ENCODE results near the gene GADD45A. TPM values are rescaled to one million over a fixed set of nuclear protein-coding genes. Genes with fewer than 3 reads are reported as not detected.

The GADD45A gene
- total RNA-seq, 1 donor from 2014 or later, result 34.5 TPM

DNA sequence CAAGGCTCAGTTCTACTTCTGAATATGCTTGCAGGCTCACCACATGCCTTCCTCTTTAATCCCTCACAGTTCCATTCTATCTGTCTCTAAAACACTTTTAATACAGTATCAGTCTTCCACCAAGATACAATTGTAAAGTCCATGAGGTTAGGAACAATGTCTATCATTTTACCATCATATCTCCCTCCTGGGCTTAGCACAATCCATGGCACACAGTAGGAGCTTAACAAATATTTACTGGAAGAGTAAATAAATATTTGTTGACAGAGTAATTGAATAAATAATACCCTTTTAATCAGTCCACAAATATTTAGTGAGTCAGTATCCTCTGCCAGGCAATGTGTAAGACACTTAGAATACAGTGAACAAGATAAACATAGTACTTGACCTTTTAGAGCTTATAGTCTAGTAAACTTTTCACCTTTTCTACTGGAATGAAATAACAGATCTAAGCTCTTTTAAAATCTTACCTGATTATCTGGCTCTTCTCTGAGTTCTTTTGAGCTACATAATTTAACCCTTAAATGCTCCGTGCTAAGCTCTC, 12.7 kb upstream of the GADD45A start:
- no peak for ATAC-seq

DNA sequence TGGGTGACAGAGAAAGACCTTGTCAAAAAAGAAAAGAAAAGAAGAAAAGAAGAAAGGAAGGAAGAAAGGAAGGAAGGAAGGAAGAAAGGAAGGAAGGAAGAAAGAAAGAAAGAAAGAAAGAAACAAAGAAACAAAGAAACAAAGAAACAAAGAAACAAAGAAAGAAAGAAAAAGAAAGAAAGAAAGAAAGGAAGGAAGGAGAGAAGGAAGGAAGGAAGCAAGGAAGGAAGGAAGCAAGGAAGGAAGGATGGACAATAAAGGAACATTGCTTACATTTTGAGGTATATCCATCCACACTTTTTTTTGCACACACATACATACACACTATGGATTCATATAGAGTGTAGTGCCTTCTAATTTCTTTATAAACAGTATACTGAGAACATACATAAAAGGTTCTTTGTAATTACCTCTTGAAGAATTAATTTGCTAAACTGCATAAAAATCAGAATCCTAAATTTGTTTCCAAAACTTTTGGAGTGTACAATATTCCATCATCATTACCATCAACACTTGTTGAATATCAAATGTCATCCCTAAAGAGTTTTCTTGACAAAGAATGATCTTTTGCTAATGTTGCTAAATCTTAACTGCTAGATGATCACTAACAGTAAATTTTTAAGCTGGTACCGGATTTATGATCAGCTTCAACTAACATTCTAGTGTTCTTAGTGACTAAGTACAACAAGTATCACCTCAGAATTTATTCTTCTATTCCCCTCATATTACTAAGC, 11.4 kb upstream of the GADD45A start:
- no peak for ATAC-seq

DNA sequence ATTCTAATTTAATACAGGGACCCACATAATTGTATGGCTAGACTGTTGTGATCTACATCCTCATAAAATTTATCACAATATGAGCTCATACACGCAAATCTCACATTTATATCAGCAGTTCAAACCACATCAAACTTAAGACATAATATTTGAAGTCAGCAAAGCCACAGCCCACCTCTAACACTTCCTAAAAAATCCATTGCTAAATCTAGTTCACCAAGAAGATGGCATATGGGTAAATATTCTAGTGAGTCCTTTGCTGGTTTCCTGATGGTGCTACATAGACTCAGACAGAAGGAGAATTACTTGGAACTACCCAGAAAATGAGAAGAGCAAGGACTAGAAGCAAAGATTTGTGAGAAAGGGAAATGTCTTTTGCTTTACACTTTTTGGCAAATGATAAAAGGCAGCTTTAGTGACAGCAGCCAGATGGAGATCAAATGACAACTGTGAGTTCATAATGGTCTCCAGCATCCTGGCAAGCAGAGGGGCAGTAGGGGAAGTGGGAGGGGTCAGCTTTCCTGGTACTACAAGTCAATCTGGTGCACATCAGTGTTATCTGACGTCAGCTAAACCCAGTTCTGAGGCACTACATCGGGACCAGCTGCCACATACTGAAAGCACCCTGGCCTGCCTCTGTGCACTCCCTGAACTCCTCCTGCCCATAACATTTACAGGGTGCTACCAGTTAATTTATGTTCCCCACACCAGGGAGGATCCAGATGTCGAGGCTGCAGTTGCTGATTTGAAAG, 10.6 kb upstream of the GADD45A start:
- peak; percentile 56 for ATAC-seq

DNA sequence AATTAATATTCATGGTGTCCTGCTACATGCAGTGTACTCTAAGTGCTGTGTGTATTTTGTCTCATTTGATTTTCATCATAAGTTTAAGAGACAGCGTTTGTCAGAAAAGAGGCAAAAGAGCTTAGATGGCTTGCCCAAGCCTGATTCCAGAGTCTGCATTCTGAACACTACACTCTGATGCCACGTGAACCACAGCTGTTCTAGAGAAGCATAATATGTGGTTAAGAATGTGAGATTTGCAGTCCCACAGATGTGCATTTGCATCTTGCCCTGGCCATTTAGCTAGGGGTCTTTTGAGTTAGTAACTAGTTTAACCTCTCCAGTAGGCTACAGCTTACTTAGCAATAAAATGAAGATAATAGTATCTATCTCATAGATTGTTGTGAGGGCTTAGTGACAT, 9.2 kb upstream of the GADD45A start:
- no peak for ATAC-seq

DNA sequence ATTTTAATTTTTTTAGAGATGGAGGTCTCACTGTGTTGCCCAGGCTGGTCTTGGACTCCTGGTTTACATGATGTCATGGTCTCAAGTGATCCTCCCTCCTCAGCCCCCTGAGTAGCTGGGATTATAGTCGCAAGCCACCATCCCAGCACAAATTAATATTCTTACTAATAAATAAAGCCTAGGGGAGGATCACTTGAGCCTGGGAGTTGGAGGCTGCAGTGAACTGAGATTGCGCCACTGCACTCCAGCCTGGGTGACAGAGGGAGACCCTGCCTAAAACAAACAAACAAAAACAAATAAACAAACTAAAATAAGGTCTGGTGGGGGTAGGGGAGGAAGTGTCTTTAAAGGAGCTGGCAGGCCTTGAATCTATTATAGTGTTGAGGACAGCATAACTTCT, 8.7 kb upstream of the GADD45A start:
- no peak for ATAC-seq

DNA sequence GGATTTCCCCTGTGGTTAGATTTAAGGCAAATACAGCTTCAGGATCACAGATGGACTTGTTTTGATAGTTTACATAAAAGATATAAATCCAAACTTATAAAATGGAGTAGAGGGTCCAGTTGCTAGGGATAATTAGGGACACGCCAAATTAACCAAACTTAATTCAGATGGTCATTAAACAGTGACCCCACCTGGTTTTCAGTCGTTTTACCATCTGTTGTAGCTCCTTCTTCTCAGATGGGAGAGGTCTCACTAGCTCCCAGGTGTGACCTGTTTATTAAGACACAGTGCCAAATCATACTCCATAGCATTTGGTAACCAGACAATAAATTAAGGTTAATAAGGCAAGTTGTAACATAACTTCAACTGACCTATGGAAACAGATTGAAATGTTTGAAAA, 8.1 kb upstream of the GADD45A start:
- no peak for ATAC-seq

DNA sequence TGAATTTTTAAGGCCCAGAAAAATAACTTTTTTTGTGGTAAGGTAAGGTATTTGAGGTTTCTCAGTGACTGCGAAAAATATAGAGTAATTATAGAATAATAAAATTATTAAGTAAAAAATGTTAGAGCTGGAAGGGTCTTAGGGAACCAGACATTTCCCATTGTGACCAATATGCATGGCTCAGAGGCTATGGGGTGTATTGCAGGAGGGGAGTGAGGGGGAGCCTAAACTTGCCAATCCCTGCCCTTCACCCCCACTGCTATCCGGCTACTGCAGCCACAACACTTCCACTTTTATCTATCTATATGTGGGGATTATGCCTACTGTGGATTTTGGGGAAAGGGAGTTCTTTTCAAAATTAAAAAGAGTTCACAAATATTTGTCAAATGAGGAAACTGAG, 7.6 kb upstream of the GADD45A start:
- ATAC-seq, result no peak

DNA sequence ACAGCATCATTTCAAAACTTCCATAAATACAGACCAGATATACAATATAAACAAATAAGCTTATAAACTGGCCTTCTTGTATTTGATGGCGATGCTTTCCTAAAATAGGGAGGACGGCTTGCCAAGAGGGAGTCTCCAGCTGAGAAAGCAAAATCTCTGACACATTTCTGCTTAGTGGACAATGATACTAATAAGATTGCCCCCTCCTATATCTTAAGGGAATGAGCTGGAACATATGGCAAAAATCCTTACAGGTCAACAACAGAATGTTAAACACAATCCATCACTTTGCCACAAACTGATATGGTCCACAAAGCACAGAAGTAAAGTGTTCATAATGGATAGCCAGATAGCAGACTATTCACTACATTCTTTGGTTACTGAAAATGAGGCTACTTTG, 7.1 kb upstream of the GADD45A start:
- ATAC-seq, result no peak

DNA sequence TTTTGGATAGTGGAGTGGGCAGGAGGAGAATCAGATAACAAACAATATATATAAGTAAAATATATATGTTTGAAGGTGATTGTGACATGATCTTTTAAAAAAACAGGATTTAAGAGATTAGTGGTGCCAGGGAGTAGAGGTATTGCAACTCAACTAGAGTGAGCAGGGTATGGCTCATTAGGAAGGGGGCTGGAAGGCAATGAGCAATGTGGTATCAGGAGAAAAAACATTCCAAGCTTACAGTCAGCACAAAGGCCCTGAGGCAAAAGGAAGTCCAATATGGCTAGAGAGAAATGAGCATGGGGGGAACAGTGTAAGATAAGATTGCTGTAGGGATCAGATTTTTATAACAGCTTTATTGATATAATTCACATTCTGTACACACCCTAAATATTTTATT, 5.3 kb upstream of the GADD45A start:
- ATAC-seq, result no peak

DNA sequence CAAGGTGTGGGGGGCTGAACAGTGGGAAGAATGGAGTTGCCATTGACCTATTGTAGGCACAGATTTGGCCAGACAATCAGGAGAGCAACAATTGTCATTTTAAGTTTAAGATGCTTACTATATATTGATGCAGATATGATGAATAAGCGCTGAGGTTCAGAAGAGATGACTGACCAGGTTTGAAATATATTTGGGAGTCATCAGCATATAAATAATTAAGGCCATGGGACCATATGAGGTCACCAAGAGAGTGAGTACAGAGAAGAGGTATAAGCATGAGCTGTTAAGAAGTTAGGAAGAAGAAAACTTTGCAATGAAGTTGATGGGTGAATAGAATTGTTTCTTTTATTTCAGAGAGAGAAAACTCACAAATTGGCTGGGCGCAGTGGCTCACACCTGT, 4.5 kb upstream of the GADD45A start:
- ATAC-seq, result no peak

DNA sequence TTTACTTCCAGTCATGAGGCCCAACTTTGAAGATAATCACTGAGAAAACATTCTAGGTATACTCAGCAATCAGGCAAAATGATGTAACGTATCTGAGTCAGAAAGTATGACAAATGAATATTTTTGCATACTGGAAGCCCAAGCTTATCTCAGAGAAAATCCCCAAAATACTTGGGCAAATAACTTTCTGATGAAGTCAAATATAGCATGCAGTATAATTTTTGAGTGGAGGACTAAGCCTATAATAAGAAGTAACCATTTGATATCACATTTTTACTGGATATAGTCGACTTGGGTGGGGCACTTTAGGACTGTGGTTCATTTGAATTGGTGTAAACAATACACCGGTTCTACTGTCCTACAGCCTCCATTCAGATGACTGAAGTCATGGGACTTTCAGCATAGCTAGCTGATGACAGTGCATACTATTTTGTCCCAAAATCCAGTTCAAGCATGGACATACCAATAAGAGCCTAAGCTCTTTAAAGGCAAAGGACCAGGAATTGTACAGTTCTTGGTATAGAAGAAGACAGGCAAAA, 2.3 kb upstream of the GADD45A start:
- no peak for ATAC-seq

DNA sequence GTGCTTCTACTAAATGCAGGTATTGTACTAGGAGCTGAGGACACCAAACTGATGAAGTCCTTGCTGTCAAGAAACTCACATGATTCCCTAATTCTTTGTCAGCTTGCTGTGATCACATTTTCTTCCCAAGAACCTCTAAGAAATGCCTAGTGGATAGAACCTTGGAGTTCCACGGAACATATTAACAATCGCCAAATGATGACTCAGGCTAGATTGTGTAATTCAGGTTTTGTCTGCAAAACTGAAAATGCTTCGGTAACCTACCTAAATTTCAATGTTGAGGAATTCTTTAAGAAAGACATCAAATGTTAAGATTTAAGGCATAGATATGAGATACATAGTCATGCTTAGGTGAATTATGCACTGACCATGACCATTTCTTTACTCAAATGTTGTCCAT, 1.7 kb upstream of the GADD45A start:
- ATAC-seq, result no peak

DNA sequence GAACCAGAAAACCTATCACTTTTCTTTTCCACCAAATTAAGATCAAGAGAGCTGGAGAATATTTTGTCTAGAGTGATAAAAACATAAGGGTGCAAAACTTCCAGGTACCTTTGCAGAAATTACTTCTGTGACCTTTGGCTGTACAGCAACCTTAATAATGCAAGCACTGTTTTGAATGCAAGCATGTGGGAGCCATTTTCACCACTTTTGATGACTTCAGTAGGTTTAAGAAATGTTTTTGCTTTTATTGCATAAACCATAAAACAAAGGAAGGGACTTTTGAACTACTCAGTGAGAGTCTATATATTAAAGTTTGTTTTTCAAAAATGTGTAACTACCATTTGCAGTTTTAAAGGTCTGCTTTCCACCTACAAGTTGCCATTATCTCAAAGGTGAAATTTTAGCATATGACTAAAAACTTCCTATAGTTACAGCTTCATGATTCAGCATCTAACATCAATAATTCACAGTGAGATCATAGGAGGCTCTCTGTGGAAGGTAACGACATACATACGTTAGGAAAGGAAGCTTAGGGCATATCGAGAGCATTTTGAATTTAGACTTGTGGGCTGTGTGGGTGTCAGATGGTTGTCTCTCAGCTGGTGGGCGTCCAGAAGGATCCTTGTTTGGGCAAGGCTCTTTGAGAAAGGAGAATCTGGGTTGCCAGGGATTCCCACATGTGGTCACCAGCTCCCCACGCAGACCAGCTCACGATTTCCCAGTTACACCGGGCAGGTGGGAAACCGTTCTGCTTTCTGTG, 1.1 kb upstream of the GADD45A start:
- ATAC-seq, result no peak

DNA sequence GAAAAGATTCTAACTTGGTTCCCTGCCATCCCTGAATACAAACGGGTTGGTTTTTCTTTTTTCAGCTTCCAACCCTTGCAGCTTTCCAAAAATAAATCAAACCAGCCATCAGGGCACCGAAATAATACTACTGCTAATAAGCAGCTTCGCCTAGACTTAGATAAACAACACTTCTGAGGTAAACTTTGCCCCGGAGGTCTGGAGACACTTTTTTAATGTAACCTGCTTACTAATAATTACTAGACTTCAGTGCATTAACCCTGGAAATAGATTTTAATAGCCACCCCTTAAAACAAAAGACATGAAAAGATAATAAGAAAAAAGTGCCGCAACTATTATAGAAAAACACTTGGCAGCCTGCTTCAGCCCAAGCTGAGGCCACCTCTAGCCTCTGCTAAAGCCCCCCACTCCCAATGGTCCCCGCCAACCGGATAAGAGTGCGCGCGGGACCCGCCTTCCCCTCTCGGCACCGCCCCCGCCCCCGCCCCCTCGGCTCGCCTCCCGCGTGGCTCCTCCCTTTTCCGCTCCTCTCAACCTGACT, 405 bp upstream of the GADD45A start:
- no peak for ATAC-seq

DNA sequence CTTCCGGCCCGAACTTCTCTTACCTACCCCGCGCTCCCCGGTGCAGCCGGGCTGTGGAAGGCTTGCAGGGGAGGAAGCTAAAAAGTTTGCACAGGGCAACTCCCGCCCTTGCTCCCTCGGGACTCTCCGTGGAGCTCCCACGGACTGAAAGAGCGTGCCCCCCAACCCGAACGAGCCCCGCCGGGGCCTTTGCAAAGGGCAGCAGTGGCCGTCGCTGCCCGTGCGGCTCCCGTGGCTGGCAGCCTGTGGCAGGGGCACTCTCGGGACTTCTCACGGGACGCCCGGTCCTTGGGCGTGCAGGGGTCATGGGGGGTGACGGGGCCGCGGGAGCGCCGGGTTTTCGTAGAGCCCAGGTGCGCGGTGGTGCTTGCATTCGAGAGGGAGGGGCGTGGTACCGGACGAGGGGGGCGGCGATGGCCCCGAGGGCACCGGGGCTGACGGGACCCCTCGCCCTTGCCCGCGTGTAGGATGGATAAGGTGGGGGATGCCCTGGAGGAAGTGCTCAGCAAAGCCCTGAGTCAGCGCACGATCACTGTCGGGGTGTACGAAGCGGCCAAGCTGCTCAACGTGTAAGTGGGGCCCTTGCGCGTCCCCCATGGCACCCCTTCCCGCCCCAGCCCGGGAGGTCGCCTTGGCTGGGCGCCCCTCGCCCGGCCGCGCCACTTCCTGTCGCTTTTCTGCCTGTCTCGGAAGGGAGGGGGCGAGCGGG, 711 bp downstream of the GADD45A start:
- peak; percentile 50 for ATAC-seq

DNA sequence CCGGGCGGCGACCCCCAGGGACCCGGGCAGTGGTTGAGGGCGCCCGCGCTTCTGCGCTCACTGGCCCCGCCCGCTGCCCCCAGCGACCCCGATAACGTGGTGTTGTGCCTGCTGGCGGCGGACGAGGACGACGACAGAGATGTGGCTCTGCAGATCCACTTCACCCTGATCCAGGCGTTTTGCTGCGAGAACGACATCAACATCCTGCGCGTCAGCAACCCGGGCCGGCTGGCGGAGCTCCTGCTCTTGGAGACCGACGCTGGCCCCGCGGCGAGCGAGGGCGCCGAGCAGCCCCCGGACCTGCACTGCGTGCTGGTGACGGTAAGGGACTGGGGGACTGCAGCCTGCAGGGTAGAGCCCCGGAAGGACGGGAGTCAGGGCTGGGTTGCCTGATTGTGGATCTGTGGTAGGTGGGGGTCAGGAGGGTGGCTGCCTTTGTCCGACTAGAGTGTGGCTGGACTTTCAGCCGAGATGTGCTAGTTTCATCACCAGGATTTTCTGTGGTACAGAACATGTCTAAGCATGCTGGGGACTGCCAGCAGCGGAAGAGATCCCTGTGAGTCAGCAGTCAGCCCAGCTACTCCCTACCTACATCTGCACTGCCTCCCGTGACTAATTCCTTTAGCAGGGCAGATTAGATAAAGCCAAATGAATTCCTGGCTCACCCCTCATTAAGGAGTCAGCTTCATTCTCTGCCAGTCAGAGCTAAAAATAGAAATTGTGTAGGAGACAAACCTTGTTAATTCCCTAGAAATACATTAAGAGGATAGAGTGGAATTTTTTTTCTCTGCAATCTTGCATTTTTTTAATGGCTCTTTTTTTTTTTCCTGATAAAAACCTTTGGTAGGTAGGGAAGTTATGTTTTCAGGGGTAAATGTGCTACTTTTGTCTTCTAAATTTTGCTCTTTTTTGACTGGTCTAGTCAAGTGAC, 1.5 kb downstream of the GADD45A start:
- ATAC-seq, result peak; percentile 80

DNA sequence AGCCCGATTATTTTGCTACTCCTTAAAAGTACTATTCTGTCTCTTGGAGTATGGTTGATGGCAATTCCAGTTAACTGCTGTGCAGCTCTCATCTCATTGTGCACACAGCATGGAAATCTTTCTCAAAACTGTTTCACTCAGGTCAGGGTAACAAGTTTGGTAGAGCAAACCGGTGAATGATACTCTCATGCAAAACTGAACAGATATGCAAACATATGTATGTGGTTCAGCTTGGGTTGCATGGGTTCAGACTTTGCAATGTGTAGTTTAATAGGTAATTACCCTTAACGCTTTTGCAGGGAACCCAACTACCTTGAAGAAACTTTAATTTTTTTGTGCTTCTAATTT, 2.2 kb downstream of the GADD45A start:
- ATAC-seq, result no peak

DNA sequence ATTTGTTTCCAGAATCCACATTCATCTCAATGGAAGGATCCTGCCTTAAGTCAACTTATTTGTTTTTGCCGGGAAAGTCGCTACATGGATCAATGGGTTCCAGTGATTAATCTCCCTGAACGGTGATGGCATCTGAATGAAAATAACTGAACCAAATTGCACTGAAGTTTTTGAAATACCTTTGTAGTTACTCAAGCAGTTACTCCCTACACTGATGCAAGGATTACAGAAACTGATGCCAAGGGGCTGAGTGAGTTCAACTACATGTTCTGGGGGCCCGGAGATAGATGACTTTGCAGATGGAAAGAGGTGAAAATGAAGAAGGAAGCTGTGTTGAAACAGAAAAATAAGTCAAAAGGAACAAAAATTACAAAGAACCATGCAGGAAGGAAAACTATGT, 2.6 kb downstream of the GADD45A start:
- no peak for ATAC-seq

DNA sequence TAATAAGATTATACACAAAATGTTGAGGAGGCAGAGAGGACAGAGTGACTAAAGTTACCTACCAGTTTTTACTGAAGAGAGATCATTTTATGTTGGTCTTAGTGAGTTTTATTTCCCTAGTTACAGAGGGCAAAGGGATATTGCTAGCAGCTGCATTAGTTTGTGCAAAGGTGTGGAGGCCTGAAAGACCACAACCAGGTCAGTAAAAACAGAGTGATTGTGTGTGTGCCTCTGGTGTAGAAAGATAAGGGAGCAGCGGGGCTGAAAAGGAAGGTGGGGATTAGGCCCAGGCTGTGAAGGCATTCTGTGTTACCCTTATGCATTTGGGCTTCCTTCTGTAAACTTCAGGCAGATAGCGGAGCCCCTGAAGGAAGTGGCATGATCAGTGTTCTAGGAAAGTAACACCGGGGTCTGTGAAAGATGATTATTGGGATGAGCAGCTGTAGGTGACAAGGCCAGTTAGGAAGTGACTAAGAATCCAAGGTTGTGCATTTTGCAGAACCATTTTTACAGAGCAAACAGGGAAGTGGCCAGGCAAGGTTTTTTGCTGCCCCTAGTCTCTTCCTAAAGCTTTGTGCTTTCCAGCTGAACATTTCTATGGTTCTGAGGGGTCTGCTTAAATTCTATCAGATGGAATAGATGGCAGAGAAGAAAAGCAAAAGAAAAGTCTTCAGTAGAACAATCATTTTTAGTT, 3.7 kb downstream of the GADD45A start:
- ATAC-seq, result no peak

DNA sequence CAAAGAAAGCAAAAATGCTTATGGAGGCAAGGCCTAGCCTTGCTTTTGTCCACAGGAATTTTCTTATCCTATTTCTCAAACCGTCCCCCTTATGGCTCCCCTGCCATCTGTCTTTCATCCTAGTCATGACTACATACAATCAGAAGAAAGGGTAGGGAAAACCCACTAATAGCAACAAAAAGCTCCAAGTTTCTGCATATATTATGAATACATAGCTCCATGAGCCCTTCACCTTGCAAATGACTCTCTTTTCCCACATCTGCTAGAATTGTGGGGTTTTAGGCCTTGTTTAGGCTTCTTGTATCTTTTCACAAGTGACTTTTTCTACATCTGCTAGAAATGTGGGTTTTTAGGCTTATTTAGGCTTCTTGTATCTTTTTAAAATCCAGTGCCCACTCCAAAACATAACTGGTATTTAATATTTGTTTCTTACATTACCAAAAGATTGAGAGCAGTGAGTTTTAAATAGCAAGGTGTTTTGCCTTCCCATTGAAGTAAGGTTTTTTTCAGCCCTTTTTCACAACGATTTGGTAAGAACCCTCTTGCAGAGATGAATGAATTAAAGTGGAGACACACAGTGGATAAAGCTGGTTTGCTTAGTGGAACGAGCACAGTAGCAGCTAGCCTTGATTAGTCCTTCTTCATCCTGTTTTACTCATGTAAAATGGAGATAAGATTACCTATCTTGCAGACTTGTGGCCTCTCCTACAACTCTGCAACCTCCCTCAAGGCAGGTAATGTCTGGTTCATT, 4.4 kb downstream of the GADD45A start:
- no peak for ATAC-seq
